PFSK-1 (cell line): ENCODE data around the gene EIF2S1.

ENCODE experiments used
- FOXP2 ChIP-seq: optimal IDR thresholded peaks from 2 replicates; pipeline ENCODE3; 2011; ENCODE audit warnings: borderline replicate concordance, control low read depth, inconsistent platforms; ENCODE audit not compliant: insufficient read depth; ENCODE audit errors: extremely low read length, extremely low read depth
- POLR2AphosphoS5 ChIP-seq: IDR thresholded peaks from 2 replicates; pipeline ENCODE4 v1.6.1; 2012; ENCODE audit warnings: low read depth, mild to moderate bottlenecking, control low read depth, low read length, moderate library complexity
- REST ChIP-seq, 2 experiments: IDR thresholded peaks; 2 replicates each; pipeline versions ENCODE4 v1.6.1 to v1.8.0; 2011 to 2012; ENCODE audit warnings: low read depth in 2 of 2, low read length in 2 of 2, control low read depth in 1 of 2, inconsistent platforms in 1 of 2, mild to moderate bottlenecking in 1 of 2, moderate library complexity in 1 of 2; ENCODE audit not compliant: insufficient read depth in 1 of 2
- SIN3A ChIP-seq: IDR thresholded peaks from 2 replicates; pipeline ENCODE4 v1.6.1; 2012; ENCODE audit warnings: mild to moderate bottlenecking, low read length, moderate library complexity, borderline replicate concordance; ENCODE audit not compliant: insufficient read depth
- TAF1 ChIP-seq: IDR thresholded peaks from 2 replicates; pipeline ENCODE4 v1.6.1; 2012; ENCODE audit warnings: low read length, control low read depth, borderline replicate concordance; ENCODE audit not compliant: insufficient read depth

The EIF2S1 gene

DNA sequence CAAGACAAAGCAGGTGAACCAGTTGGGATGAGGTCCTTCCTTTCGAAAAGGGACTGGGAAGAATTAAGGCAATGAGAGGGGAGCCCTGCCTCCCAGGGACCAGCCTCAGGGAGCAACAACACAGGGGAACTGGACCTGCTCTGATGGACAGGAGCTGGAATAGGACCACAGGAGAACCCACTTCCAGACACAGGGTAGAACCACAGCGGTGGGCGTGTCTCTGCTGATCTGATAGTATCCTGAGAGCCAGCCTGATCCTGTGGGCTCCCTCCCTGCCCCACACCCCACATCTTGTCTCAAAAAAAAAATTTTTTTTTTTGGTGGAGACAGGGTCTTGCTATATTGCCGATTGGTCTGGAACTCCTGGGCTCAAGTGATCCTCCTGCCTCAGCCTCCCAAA lies 65.5 kb downstream of the EIF2S1 start:
- TF ChIP-seq REST (IDR thresholded peaks at IDR 0.05; ENCODE audit: insufficient read depth in 1 of 2, low read depth in 2 of 2, low read length in 2 of 2) (no peak), SIN3A (no peak), FOXP2 (no peak), TAF1 (no peak), POLR2AphosphoS5 (no peak)

GRCh38 chr14:67426161-67426560 lies 66.0 kb downstream of the EIF2S1 start:
- no peak for TF ChIP-seq REST (IDR thresholded peaks at IDR 0.05; ENCODE audit: insufficient read depth in 1 of 2, low read depth in 2 of 2, low read length in 2 of 2)

- TF ChIP-seq POLR2AphosphoS5 (no peak), REST (IDR thresholded peaks at IDR 0.05; ENCODE audit: insufficient read depth in 1 of 2, low read depth in 2 of 2, low read length in 2 of 2) (no peak), SIN3A (no peak), FOXP2 (no peak), TAF1 (no peak)
These were observed 67.0 kb downstream of the EIF2S1 start for GRCh38 chr14:67426983-67427606.

- TF ChIP-seq REST (IDR thresholded peaks at IDR 0.05; ENCODE audit: insufficient read depth in 1 of 2, low read depth in 2 of 2, low read length in 2 of 2): no peak
- no peak for TF ChIP-seq SIN3A
- no peak for TF ChIP-seq TAF1
- TF ChIP-seq POLR2AphosphoS5: no peak
- TF ChIP-seq FOXP2: no peak
These were observed 68.4 kb downstream of the EIF2S1 start for GRCh38 chr14:67428501-67429031.

- TF ChIP-seq SIN3A: no peak
- no peak for TF ChIP-seq FOXP2
- TF ChIP-seq REST (IDR thresholded peaks at IDR 0.05; ENCODE audit: insufficient read depth in 1 of 2, low read depth in 2 of 2, low read length in 2 of 2): no peak
- TF ChIP-seq TAF1: no peak
- TF ChIP-seq POLR2AphosphoS5: no peak
These were observed 69.5 kb downstream of the EIF2S1 start for GRCh38 chr14:67429510-67430205.
